ENCODE results near the gene CFAP99. TPM values are rescaled to one million over a fixed set of nuclear protein-coding genes. Genes with fewer than 3 reads are reported as not detected.

Gene CFAP99
- total and polyA plus RNA-seq, 9 of the 15 experiments (the other 6 are each of a cell fraction or from before 2014, with no cell fraction given) = 0.07 to 0.18 (median 0.09) TPM; not detected in 6

- no peak for TF ChIP-seq ARID3A (IDR thresholded peaks at IDR 0.05; ENCODE audit: borderline replicate concordance, low read depth, low read length)
- no peak for TF ChIP-seq ZNF586 (CRISPR knock-in tag; conservative IDR thresholded peaks at IDR 0.05)
- TF ChIP-seq NFYB (IDR thresholded peaks at IDR 0.05; ENCODE audit: extremely low read depth, insufficient read length) = peak; percentile 68
- TF ChIP-seq, protein P1, sequence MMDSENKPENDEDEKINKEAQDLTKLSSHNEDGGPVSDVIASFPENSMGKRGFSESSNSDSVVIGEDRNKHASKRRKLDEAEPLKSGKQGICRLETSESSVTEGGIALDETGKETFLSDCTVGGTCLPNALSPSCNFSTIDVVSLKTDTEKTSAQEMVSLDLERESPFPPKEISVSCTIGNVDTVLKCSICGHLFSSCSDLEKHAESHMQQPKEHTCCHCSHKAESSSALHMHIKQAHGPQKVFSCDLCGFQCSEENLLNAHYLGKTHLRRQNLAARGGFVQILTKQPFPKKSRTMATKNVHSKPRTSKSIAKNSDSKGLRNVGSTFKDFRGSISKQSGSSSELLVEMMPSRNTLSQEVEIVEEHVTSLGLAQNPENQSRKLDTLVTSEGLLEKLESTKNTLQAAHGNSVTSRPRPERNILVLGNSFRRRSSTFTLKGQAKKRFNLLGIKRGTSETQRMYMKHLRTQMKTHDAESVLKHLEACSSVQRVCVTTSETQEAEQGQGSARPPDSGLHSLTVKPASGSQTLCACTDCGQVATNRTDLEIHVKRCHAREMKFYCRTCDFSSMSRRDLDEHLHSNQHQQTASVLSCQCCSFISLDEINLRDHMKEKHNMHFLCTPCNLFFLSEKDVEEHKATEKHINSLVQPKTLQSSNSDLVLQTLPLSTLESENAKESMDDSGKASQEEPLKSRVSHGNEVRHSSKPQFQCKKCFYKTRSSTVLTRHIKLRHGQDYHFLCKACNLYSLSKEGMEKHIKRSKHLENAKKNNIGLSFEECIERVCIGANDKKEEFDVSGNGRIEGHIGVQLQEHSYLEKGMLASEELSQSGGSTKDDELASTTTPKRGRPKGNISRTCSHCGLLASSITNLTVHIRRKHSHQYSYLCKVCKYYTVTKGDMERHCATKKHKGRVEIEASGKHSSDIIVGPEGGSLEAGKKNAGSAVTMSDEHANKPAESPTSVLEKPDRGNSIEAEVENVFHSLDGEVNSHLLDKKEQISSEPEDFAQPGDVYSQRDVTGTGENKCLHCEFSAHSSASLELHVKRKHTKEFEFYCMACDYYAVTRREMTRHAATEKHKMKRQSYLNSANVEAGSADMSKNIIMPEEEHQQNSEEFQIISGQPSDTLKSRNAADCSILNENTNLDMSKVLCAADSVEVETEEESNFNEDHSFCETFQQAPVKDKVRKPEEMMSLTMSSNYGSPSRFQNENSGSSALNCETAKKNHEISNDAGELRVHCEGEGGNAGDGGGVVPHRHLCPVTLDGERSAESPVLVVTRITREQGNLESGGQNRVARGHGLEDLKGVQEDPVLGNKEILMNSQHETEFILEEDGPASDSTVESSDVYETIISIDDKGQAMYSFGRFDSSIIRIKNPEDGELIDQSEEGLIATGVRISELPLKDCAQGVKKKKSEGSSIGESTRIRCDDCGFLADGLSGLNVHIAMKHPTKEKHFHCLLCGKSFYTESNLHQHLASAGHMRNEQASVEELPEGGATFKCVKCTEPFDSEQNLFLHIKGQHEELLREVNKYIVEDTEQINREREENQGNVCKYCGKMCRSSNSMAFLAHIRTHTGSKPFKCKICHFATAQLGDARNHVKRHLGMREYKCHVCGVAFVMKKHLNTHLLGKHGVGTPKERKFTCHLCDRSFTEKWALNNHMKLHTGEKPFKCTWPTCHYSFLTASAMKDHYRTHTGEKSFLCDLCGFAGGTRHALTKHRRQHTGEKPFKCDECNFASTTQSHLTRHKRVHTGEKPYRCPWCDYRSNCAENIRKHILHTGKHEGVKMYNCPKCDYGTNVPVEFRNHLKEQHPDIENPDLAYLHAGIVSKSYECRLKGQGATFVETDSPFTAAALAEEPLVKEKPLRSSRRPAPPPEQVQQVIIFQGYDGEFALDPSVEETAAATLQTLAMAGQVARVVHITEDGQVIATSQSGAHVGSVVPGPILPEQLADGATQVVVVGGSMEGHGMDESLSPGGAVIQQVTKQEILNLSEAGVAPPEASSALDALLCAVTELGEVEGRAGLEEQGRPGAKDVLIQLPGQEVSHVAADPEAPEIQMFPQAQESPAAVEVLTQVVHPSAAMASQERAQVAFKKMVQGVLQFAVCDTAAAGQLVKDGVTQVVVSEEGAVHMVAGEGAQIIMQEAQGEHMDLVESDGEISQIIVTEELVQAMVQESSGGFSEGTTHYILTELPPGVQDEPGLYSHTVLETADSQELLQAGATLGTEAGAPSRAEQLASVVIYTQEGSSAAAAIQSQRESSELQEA (IDR thresholded peaks at IDR 0.05; ENCODE audit: low read depth) = no peak
- 0 out of 2 replicates have a peak, but pooled peaks have one; percentile 49 for TF ChIP-seq PHB (CRISPR knock-in tag; IDR thresholded peaks at IDR 0.05)
- no peak for TF ChIP-seq MXD1 (CRISPR knock-in tag; IDR thresholded peaks at IDR 0.05; ENCODE audit: borderline replicate concordance, poor library complexity, severe bottlenecking)
- no peak for TF ChIP-seq PRPF4 (IDR thresholded peaks at IDR 0.05; ENCODE audit: insufficient read depth, low read depth, low read length, poor library complexity, severe bottlenecking)
- TF ChIP-seq CREM (IDR thresholded peaks at IDR 0.05; ENCODE audit: low read depth) = peak; percentile 70
- no peak for TF ChIP-seq CBX2 (IDR thresholded peaks at IDR 0.05; ENCODE audit: insufficient read depth, low read length, poor library complexity, severe bottlenecking)
- TF ChIP-seq SRF (CRISPR knock-in tag; IDR thresholded peaks at IDR 0.05) = no peak
- TF ChIP-seq MTA3 (IDR thresholded peaks at IDR 0.05; ENCODE audit: borderline replicate concordance) = no peak
- no peak for TF ChIP-seq ARHGAP35 (IDR thresholded peaks at IDR 0.05; ENCODE audit: partially characterized antibody)
- TF ChIP-seq SIX5 (IDR thresholded peaks at IDR 0.05; ENCODE audit: borderline replicate concordance in 1 of 2, insufficient read depth in 1 of 2, low read depth in 1 of 2, low read length in 2 of 2) = no peak
Observed at GRCh38 chr4:2468456-2469191, 49.9 kb downstream of the CFAP99 start, which contains the start of gene RNF4 (continued).

All from K562 (cell line).